Common myeloid progenitor, CD34-positive (primary cell): ENCODE data around the gene TMX3.

Experiments
- CTCF ChIA-PET: fragments of 350-600 bp; sonication (Branson Sonifier 250); formaldehyde crosslinking; loops from one replicate; lab custom pipeline; 2021; ENCODE audit warnings: antibody characterized with exemption; lab: Charles Lee
- POLR2A ChIA-PET: fragments of 350-600 bp; sonication (Branson Sonifier 250); formaldehyde crosslinking; loops from one replicate; lab custom pipeline; 2021; ENCODE audit warnings: antibody characterized with exemption; lab: Charles Lee
- DNase-seq, 3 donors: peaks; one replicate each; pipeline versions ENCODE4 v3.0.0 to v3.0.0-alpha.2; 2013
- H3K27ac ChIP-seq, 2 experiments: 1 replicate in 1 of 2; 2 replicates in 1 of 2; pipeline ENCODE4 v1.7.0; 2013; ENCODE audit warnings: inconsistent platforms in 2 of 2, low read length in 2 of 2, mild to moderate bottlenecking in 2 of 2, low read depth in 1 of 2, moderate library complexity in 1 of 2; ENCODE audit not compliant: severe bottlenecking in 2 of 2, insufficient read depth in 1 of 2, poor library complexity in 1 of 2
- H3K27me3 ChIP-seq, 5 experiments: replicated peaks in 2 of 5; 1 replicate in 3 of 5; 2 replicates in 2 of 5; pipeline versions ENCODE4 v1.6.1 to v1.7.0; 2013; ENCODE audit warnings: low read length in 4 of 5, mild to moderate bottlenecking in 2 of 5, moderate library complexity in 2 of 5, inconsistent platforms in 1 of 5; ENCODE audit not compliant: insufficient read depth in 5 of 5, control insufficient read depth in 4 of 5
- H3K36me3 ChIP-seq, 4 experiments: 1 replicate in 2 of 4; 2 replicates in 2 of 4; pipeline versions ENCODE4 v1.6.1 to v1.7.0; 2013; ENCODE audit warnings: low read length in 3 of 4, control low read depth in 1 of 4, mild to moderate bottlenecking in 1 of 4; ENCODE audit not compliant: control insufficient read depth in 4 of 4, insufficient read depth in 4 of 4
- H3K4me1 ChIP-seq, 4 experiments: 1 replicate in 3 of 4; 2 replicates in 1 of 4; pipeline versions ENCODE4 v1.6.1 to v1.7.1; 2013; ENCODE audit warnings: low read length in 3 of 4, mild to moderate bottlenecking in 3 of 4, control low read depth in 1 of 4, inconsistent platforms in 1 of 4, moderate library complexity in 1 of 4; ENCODE audit not compliant: control insufficient read depth in 4 of 4, insufficient read depth in 4 of 4; ENCODE audit errors: control extremely low read depth in 1 of 4
- H3K4me3 ChIP-seq, 7 experiments: 1 replicate in 4 of 7; 2 replicates in 3 of 7; pipeline versions ENCODE4 v1.5.1 to v1.7.0; 2013; ENCODE audit warnings: mild to moderate bottlenecking in 7 of 7, low read length in 6 of 7, moderate library complexity in 6 of 7, inconsistent platforms in 2 of 7, low read depth in 2 of 7, control low read depth in 1 of 7; ENCODE audit not compliant: insufficient read depth in 4 of 7, control insufficient read depth in 1 of 7; ENCODE audit errors: extremely low read depth in 1 of 7
- H3K9me3 ChIP-seq, 5 experiments: 1 replicate in 4 of 5; 2 replicates in 1 of 5; pipeline versions ENCODE4 v1.6.1 to v1.7.1; 2013; ENCODE audit warnings: low read length in 4 of 5, mild to moderate bottlenecking in 2 of 5, inconsistent platforms in 1 of 5, low read depth in 1 of 5, moderate library complexity in 1 of 5; ENCODE audit not compliant: control insufficient read depth in 4 of 5, insufficient read depth in 2 of 5; ENCODE audit errors: control extremely low read depth in 1 of 5
- WGBS: methylation state at CpG from one replicate; pipeline ENCODE4 v1.1.5; 2013; ENCODE audit not compliant: insufficient coverage; 5-methylcytosine and 5-hydroxymethylcytosine counted together

The TMX3 gene

GRCh38 chr18:68727506-68727905, 12.6 kb upstream of the TMX3 start:
- no peak overlapping the region for H3K4me3 ChIP-seq
- H3K4me1 ChIP-seq, result peaks cover 0 to 6% (median 3%) of the 10 kb centered on the region in 4 experiments
- POLR2A ChIA-PET, result no interaction called here

GRCh38 chr18:68725346-68725745, 10.4 kb upstream of the TMX3 start:
- peaks cover 4 to 18% (median 10%) of the 10 kb centered on the region in 4 experiments for H3K4me1 ChIP-seq
- no peak overlapping the region for H3K27ac ChIP-seq
- DNase-seq, result no peak
- peaks cover 0 to 6% (median 0%) of the 10 kb centered on the region in 5 experiments for H3K9me3 ChIP-seq
- CTCF ChIA-PET, result no interaction called here
- no peaks in the 10 kb centered on the region for H3K27me3 ChIP-seq
- no peak overlapping the region for H3K4me3 ChIP-seq
- POLR2A ChIA-PET, result no interaction called here
- H3K36me3 ChIP-seq, result peaks cover 0 to 1% (median 0%) of the 10 kb centered on the region in 4 experiments
- WGBS, result 100% methylated on average over 1 of the region's 2 CpGs

More at GRCh38 chr18:68727506-68727905, 12.6 kb upstream of the TMX3 start:
- no peak for DNase-seq
- Histone ChIP-seq H3K27me3 (no peaks in the 10 kb centered on the region), H3K36me3 (peaks cover 0 to 1% (median 0%) of the 10 kb centered on the region in 4 experiments), H3K27ac (no peak overlapping the region), H3K9me3 (peaks cover 0 to 6% (median 0%) of the 10 kb centered on the region in 5 experiments)
- CTCF ChIA-PET, result no interaction called here

GRCh38 chr18:68724021-68724420, 9.1 kb upstream of the TMX3 start:
- H3K27ac ChIP-seq, result no peak overlapping the region

GRCh38 chr18:68723539-68723938, 8.6 kb upstream of the TMX3 start:
- Histone ChIP-seq H3K4me3 (no peak overlapping the region), H3K36me3 (peaks cover 0 to 8% (median 5%) of the 10 kb centered on the region in 4 experiments), H3K9me3 (peaks cover 0 to 6% (median 0%) of the 10 kb centered on the region in 5 experiments), H3K27ac (no peak overlapping the region), H3K4me1 (peaks cover 4 to 18% (median 10%) of the 10 kb centered on the region in 4 experiments), H3K27me3 (no peaks in the 10 kb centered on the region)
- DNase-seq, result peak in 1 of 3 donors; percentile 8
- ChIA-PET CTCF (interaction anchor here (1.2 kb wide), 1 partner anchor 18 kb away, joined by 3 read pairs; no protein-coding TSS in a partner anchor), POLR2A (no interaction called here)
- 97% methylated on average over 3 of the region's 3 CpGs for WGBS

More at GRCh38 chr18:68724021-68724420, 9.1 kb upstream of the TMX3 start:
- Histone ChIP-seq H3K27me3 (no peaks in the 10 kb centered on the region), H3K4me3 (no peak overlapping the region), H3K4me1 (peaks cover 4 to 18% (median 10%) of the 10 kb centered on the region in 4 experiments), H3K9me3 (peaks cover 0 to 6% (median 0%) of the 10 kb centered on the region in 5 experiments), H3K36me3 (peaks cover 0 to 8% (median 5%) of the 10 kb centered on the region in 4 experiments)
- DNase-seq, result no peak
- ChIA-PET POLR2A (no interaction called here), CTCF (interaction anchor here (1.2 kb wide), 1 partner anchor 17 kb away, joined by 3 read pairs; no protein-coding TSS in a partner anchor)
- 100% methylated on average over 4 of the region's 4 CpGs for WGBS

GRCh38 chr18:68722821-68723220, 7.9 kb upstream of the TMX3 start:
- Histone ChIP-seq H3K9me3 (peaks cover 0 to 6% (median 0%) of the 10 kb centered on the region in 5 experiments), H3K27ac (no peak overlapping the region), H3K36me3 (peaks cover 0 to 8% (median 5%) of the 10 kb centered on the region in 4 experiments), H3K27me3 (no peaks in the 10 kb centered on the region), H3K4me1 (peaks cover 4 to 13% (median 10%) of the 10 kb centered on the region in 4 experiments), H3K4me3 (no peak overlapping the region)
- DNase-seq, result peak in 2 of 3 donors; percentile 22 to 39
- CTCF ChIA-PET, result interaction anchor here (1.2 kb wide), 1 partner anchor 18 kb away, joined by 3 read pairs; no protein-coding TSS in a partner anchor
- 100% methylated on average over 1 of the region's 1 CpG for WGBS
- POLR2A ChIA-PET, result no interaction called here

- Histone ChIP-seq H3K27ac (peak overlapping the region; percentile 42 to 79), H3K27me3 (no peaks in the 10 kb centered on the region), H3K36me3 (peaks cover 0 to 8% (median 5%) of the 10 kb centered on the region in 4 experiments), H3K4me1 (peaks cover 4 to 13% (median 10%) of the 10 kb centered on the region in 4 experiments), H3K4me3 (peak overlapping the region in 6 of 7 experiments; percentile 46 to 80 (median 60)), H3K9me3 (peaks cover 0 to 6% (median 0%) of the 10 kb centered on the region in 5 experiments)
- WGBS, result 15% methylated on average over 8 of the region's 8 CpGs
- ChIA-PET POLR2A (no interaction called here), CTCF (interaction anchor here (1.1 kb wide), 1 partner anchor 17 kb away, joined by 3 read pairs; no protein-coding TSS in a partner anchor)
- DNase-seq, result peak; percentile 32 to 74 (median 67)
These were observed 7.0 kb upstream of the TMX3 start for GRCh38 chr18:68721681-68722583.
